ENCODE data around the gene CASK.

GRCh38 chrX:41933546-41933945 is 10.2 kb upstream of the CASK start:
- TF ChIP-seq POLR2A (IDR thresholded peaks at IDR 0.05; ENCODE audit: low read length) (no peak), GATA1 (IDR thresholded peaks at IDR 0.05; ENCODE audit: low read depth, low read length) (no peak)

Data from erythroblast (primary cell).